Activated CD8-positive, alpha-beta T cell treated with anti-CD3 and anti-CD28 coated beads, Interleukin-2, amount 10 ng/mL, durations not matched to agents 7 days and 5 days (primary cell): ENCODE results near the gene SV2A. TPM values are rescaled to one million over a fixed set of nuclear protein-coding genes. Genes with fewer than 3 reads are reported as not detected.
A peak's percentile ranks its signal among the peaks of the same experiment; 100 is the strongest.

ENCODE experiments used
- ATAC-seq: fragments of 150-1000 bp; cut with Tn5 transposase; one replicate; pipeline ENCODE4 v1.10.0; 2021; ENCODE audit warnings: moderate library complexity
- CTCF ChIA-PET: fragments of 350-600 bp; sonication (Branson Sonifier 250); formaldehyde crosslinking; loops from one replicate; lab custom pipeline; 2021; ENCODE audit warnings: antibody characterized with exemption; lab: Charles Lee
- POLR2A ChIA-PET: fragments of 350-600 bp; sonication (Branson Sonifier 250); formaldehyde crosslinking; loops from one replicate; lab custom pipeline; 2021; ENCODE audit warnings: antibody characterized with exemption; lab: Charles Lee
- DNase-seq: peaks from one replicate; pipeline ENCODE4 v3.0.0-alpha.2; 2020
- H3K27ac Mint-ChIP-seq: one replicate; pipeline ENCODE4 v1.8.0; 2021; ENCODE audit warnings: mild to moderate bottlenecking, mixed read lengths
- H3K27me3 Mint-ChIP-seq: one replicate; pipeline ENCODE4 v1.8.0; 2021; ENCODE audit warnings: low read depth, mixed read lengths
- H3K36me3 Mint-ChIP-seq: one replicate; pipeline ENCODE4 v1.8.0; 2021; ENCODE audit warnings: low read depth, mixed read lengths
- H3K4me1 Mint-ChIP-seq: one replicate; pipeline ENCODE4 v1.8.0; 2021; ENCODE audit warnings: low read depth, mixed read lengths
- H3K4me3 Mint-ChIP-seq: one replicate; pipeline ENCODE4 v1.8.0; 2021; ENCODE audit warnings: mild to moderate bottlenecking, mixed read lengths
- H3K9me3 Mint-ChIP-seq: one replicate; pipeline ENCODE4 v1.8.0; 2022; ENCODE audit warnings: mixed read lengths; ENCODE audit not compliant: insufficient read depth
- total RNA-seq, 2 experiments: library from RNA; stranded (reverse); gene quantifications; one replicate each; pipeline ENCODE4 v1.2.3, GENCODE V29; 2021

Gene SV2A
- total RNA-seq, 2 experiments from 2014 or later: 25.4 TPM

GRCh38 chr1:149916193-149916897 is 1.3 kb downstream of the SV2A start:
- POLR2A ChIA-PET: interaction anchor here (0.8 to 4.7 kb wide), 8 partner anchors 9 to 95 kb away, joined by 3 to 52 read pairs (median 3); partner anchors contain the start of genes OTUD7B and SF3B4
- Mint-ChIP-seq H3K4me1 (peaks cover 58% of the 10 kb centered on the region), H3K27ac (peak overlapping the region; percentile 67), H3K27me3 (no peaks in the 10 kb centered on the region), H3K4me3 (peak overlapping the region; percentile 89), H3K36me3 (peaks cover 18% of the 10 kb centered on the region), H3K9me3 (no peaks in the 10 kb centered on the region)
- CTCF ChIA-PET: interaction anchor here (0.7 to 1.7 kb wide), 3 partner anchors 28 to 271 kb away, joined by 3 to 8 read pairs (median 5); a partner anchor contains a TSS
- ATAC-seq (peak; percentile 27), DNase-seq (no peak)

GRCh38 chr1:149915429-149916192 is 2.0 kb downstream of the SV2A start:
- H3K36me3 Mint-ChIP-seq: peaks cover 25% of the 10 kb centered on the region

GRCh38 chr1:149914545-149914944 is 3.1 kb downstream of the SV2A start:
- no peak overlapping the region for H3K4me3 Mint-ChIP-seq
- DNase-seq (no peak), ATAC-seq (no peak)
- no peaks in the 10 kb centered on the region for H3K9me3 Mint-ChIP-seq
- H3K36me3 Mint-ChIP-seq: peaks cover 29% of the 10 kb centered on the region
- H3K4me1 Mint-ChIP-seq: peaks cover 58% of the 10 kb centered on the region
- H3K27me3 Mint-ChIP-seq: no peaks in the 10 kb centered on the region
- peak overlapping the region; percentile 71 for H3K27ac Mint-ChIP-seq
- ChIA-PET CTCF (interaction anchor here (0.8 to 1.4 kb wide), 2 partner anchors 149 to 272 kb away, joined by 3 read pairs; no protein-coding TSS in a partner anchor), POLR2A (interaction anchor here (1.8 to 4.7 kb wide), 2 partner anchors 14 to 27 kb away, joined by 6 to 52 read pairs; a partner anchor contains a TSS)

More at GRCh38 chr1:149915429-149916192, 2.0 kb downstream of the SV2A start:
- Mint-ChIP-seq H3K27ac (peak overlapping the region; percentile 71), H3K9me3 (no peaks in the 10 kb centered on the region), H3K4me3 (peak overlapping the region; percentile 89), H3K4me1 (peaks cover 58% of the 10 kb centered on the region), H3K27me3 (no peaks in the 10 kb centered on the region)
- ChIA-PET POLR2A (interaction anchor here (0.8 to 4.7 kb wide), 8 partner anchors 9 to 95 kb away, joined by 3 to 52 read pairs (median 3); partner anchors contain the start of genes OTUD7B and SF3B4), CTCF (interaction anchor here (0.7 to 1.7 kb wide), 3 partner anchors 27 to 271 kb away, joined by 3 to 8 read pairs (median 5); a partner anchor contains a TSS)
- no peak for DNase-seq
- ATAC-seq: no peak

- no peak overlapping the region for H3K4me3 Mint-ChIP-seq
- H3K27ac Mint-ChIP-seq: no peak overlapping the region
- peaks cover 58% of the 10 kb centered on the region for H3K36me3 Mint-ChIP-seq
- DNase-seq (no peak), ATAC-seq (no peak)
- ChIA-PET POLR2A (interaction anchor here (0.8 to 1.4 kb wide), 2 partner anchors 10 to 21 kb away, joined by 3 to 4 read pairs; partner anchors contain the start of gene SF3B4), CTCF (interaction anchor here (1.3 to 1.8 kb wide), 2 partner anchors 18 to 281 kb away, joined by 3 to 4 read pairs; a partner anchor contains a TSS)
- no peaks in the 10 kb centered on the region for H3K9me3 Mint-ChIP-seq
- peaks cover 16% of the 10 kb centered on the region for H3K4me1 Mint-ChIP-seq
- H3K27me3 Mint-ChIP-seq: no peaks in the 10 kb centered on the region
These were observed 11.0 kb downstream of the SV2A start for GRCh38 chr1:149906570-149907075.

GRCh38 chr1:149903836-149904491 is 13.7 kb downstream of the SV2A start:
- ChIA-PET CTCF (interaction anchor here (1.4 kb wide), 1 partner anchor 14 kb away, joined by 4 read pairs; no protein-coding TSS in a partner anchor), POLR2A (interaction anchor here (1.1 to 1.5 kb wide), 2 partner anchors 16 to 18 kb away, joined by 4 to 9 read pairs; a partner anchor contains a TSS)
- Mint-ChIP-seq H3K4me3 (no peak overlapping the region), H3K27ac (peak overlapping the region; percentile 57), H3K4me1 (peaks cover 34% of the 10 kb centered on the region), H3K9me3 (no peaks in the 10 kb centered on the region), H3K36me3 (peaks cover 53% of the 10 kb centered on the region), H3K27me3 (no peaks in the 10 kb centered on the region)
- no peak for ATAC-seq
- DNase-seq: no peak

GRCh38 chr1:149899460-149900284 is 18.0 kb downstream of the SV2A start, which contains the start of gene BOLA1:
Gene BOLA1 (plus strand): TSS chr1:149899568. CDS start chr1:149900060, 492 bp downstream.
- ATAC-seq (peak; percentile 97), DNase-seq (peak; percentile 90)
- Mint-ChIP-seq H3K36me3 (peaks cover 21% of the 10 kb centered on the region), H3K4me1 (peaks cover 38% of the 10 kb centered on the region), H3K27me3 (no peaks in the 10 kb centered on the region), H3K4me3 (peak within 1 kb of the TSS; percentile 85), H3K9me3 (no peaks in the 10 kb centered on the region), H3K27ac (peak within 1 kb of the TSS; percentile 95)
- POLR2A ChIA-PET: interaction anchor here (0.5 to 5.1 kb wide), 6 partner anchors 9 to 288 kb away, joined by 3 to 105 read pairs (median 3); partner anchors contain the start of gene VPS45
- CTCF ChIA-PET: interaction anchor here (1.0 to 1.5 kb wide), 2 partner anchors 11 to 62 kb away, joined by 3 to 4 read pairs; no protein-coding TSS in a partner anchor

GRCh38 chr1:149896575-149896974 is 21.1 kb downstream of the SV2A start:
- Mint-ChIP-seq H3K4me3 (no peak overlapping the region), H3K4me1 (peaks cover 29% of the 10 kb centered on the region), H3K9me3 (no peaks in the 10 kb centered on the region), H3K27me3 (no peaks in the 10 kb centered on the region), H3K27ac (no peak overlapping the region), H3K36me3 (peaks cover 10% of the 10 kb centered on the region)
- ATAC-seq (no peak), DNase-seq (no peak)
- ChIA-PET CTCF (no interaction called here), POLR2A (interaction anchor here (2.2 kb wide), 1 partner anchor 9 kb away, joined by 22 read pairs; a partner anchor contains a TSS)

GRCh38 chr1:149888999-149889289 is 28.7 kb downstream of the SV2A start:
- Mint-ChIP-seq H3K27me3 (no peaks in the 10 kb centered on the region), H3K4me3 (no peak overlapping the region), H3K9me3 (no peaks in the 10 kb centered on the region), H3K27ac (no peak overlapping the region), H3K36me3 (no peaks in the 10 kb centered on the region), H3K4me1 (peaks cover 9% of the 10 kb centered on the region)
- ChIA-PET CTCF (interaction anchor here (0.6 to 2.7 kb wide), 20 partner anchors 11 to 678 kb away, joined by 3 to 34 read pairs (median 4); partner anchors contain the start of genes OTUD7B and VPS45), POLR2A (interaction anchor here (0.7 to 7.3 kb wide), 16 partner anchors 12 to 345 kb away, joined by 3 to 310 read pairs (median 33); partner anchors contain the start of genes ANP32E, BOLA1, PLEKHO1 and SF3B4)
- no peak for ATAC-seq
- DNase-seq: no peak

GRCh38 chr1:149888247-149888998 is 29.2 kb downstream of the SV2A start:
- CTCF ChIA-PET: interaction anchor here (0.6 to 2.7 kb wide), 23 partner anchors 12 to 679 kb away, joined by 3 to 34 read pairs (median 4); partner anchors contain the start of genes OTUD7B and VPS45
- no peak overlapping the region for H3K27ac Mint-ChIP-seq
- no peaks in the 10 kb centered on the region for H3K9me3 Mint-ChIP-seq
- H3K36me3 Mint-ChIP-seq: no peaks in the 10 kb centered on the region
- ATAC-seq: peak; percentile 28
- H3K4me3 Mint-ChIP-seq: no peak overlapping the region
- peak; percentile 92 for DNase-seq
- peaks cover 9% of the 10 kb centered on the region for H3K4me1 Mint-ChIP-seq
- POLR2A ChIA-PET: interaction anchor here (0.5 to 7.3 kb wide), 50 partner anchors 8 to 1274 kb away, joined by 3 to 310 read pairs (median 6); partner anchors contain the start of genes ANP32E, BOLA1, OTUD7B and PLEKHO1
- H3K27me3 Mint-ChIP-seq: no peaks in the 10 kb centered on the region
